GM23338 (cell line): ENCODE data around the gene PDE1A. TPM values are rescaled to one million over a fixed set of nuclear protein-coding genes. Genes with fewer than 3 reads are reported as not detected.

Experiments used
- ATAC-seq: fragments of 200-7000 bp; cut with Tn5 transposase; 3 replicates; pipeline ENCODE4 v1.9.1; 2020
- DNase-seq: peaks from one replicate; pipeline ENCODE4 v3.0.0-alpha.2; 2015; ENCODE audit warnings: low spot score
- H2AFZ ChIP-seq: fragments of 200-600 bp; sonication (generic); 2 replicates; pipeline ENCODE4 v1.8.0; 2016; ENCODE audit warnings: antibody characterized with exemption, mild to moderate bottlenecking, moderate library complexity
- H3F3A ChIP-seq: fragments of 200-600 bp; sonication (generic); replicated peaks from 2 replicates; pipeline ENCODE4 v1.8.0; 2017; ENCODE audit warnings: antibody characterized with exemption, mixed run types, low read depth
- H3K27ac ChIP-seq: fragments of 200-600 bp; sonication (generic); 2 replicates; pipeline ENCODE4 v1.6.1; 2016; ENCODE audit warnings: low read depth
- H3K27me3 ChIP-seq: fragments of 200-600 bp; sonication (generic); 2 replicates; pipeline ENCODE4 v1.8.0; 2016; ENCODE audit warnings: mild to moderate bottlenecking, mixed run types, moderate library complexity; ENCODE audit not compliant: insufficient read depth
- H3K36me3 ChIP-seq: fragments of 200-600 bp; sonication (generic); 2 replicates; pipeline ENCODE4 v1.8.0; 2016; ENCODE audit warnings: mild to moderate bottlenecking; ENCODE audit not compliant: insufficient read depth
- H3K4me1 ChIP-seq: fragments of 200-600 bp; sonication (generic); 2 replicates; pipeline ENCODE4 v1.8.0; 2016; ENCODE audit warnings: mild to moderate bottlenecking, moderate library complexity; ENCODE audit not compliant: insufficient read depth
- H3K4me2 ChIP-seq: fragments of 200-600 bp; sonication (generic); 2 replicates; pipeline ENCODE4 v1.7.1; 2017; ENCODE audit warnings: mixed run types
- H3K4me3 ChIP-seq: fragments of 200-600 bp; sonication (generic); 2 replicates; pipeline ENCODE4 v1.6.1; 2016; ENCODE audit warnings: mixed run types
- H3K79me2 ChIP-seq: fragments of 200-600 bp; sonication (generic); replicated peaks from 2 replicates; pipeline ENCODE4 v1.8.0; 2017; ENCODE audit warnings: mild to moderate bottlenecking; ENCODE audit not compliant: insufficient read depth
- H3K9me2 ChIP-seq: fragments of 200-600 bp; sonication (generic); 2 replicates; pipeline ENCODE4 v1.8.0; 2017; ENCODE audit not compliant: insufficient read depth
- H4K20me1 ChIP-seq: fragments of 200-600 bp; sonication (generic); replicated peaks from 2 replicates; pipeline ENCODE4 v1.8.0; 2017; ENCODE audit warnings: mild to moderate bottlenecking; ENCODE audit not compliant: insufficient read depth
- H3K27ac Mint-ChIP-seq: 2 replicates; pipeline ENCODE4 v1.8.0; 2020; ENCODE audit warnings: inconsistent platforms, mild to moderate bottlenecking, moderate library complexity, mixed read lengths
- H3K27me3 Mint-ChIP-seq: 3 replicates; pipeline ENCODE4 v1.8.0; 2022; ENCODE audit warnings: low read depth, mild to moderate bottlenecking, moderate library complexity, mixed read lengths, inconsistent platforms; ENCODE audit not compliant: insufficient read depth, poor library complexity
- H3K36me3 Mint-ChIP-seq: 3 replicates; pipeline ENCODE4 v1.8.0; 2021; ENCODE audit warnings: low read depth, mild to moderate bottlenecking, inconsistent platforms, moderate library complexity, mixed read lengths
- H3K4me1 Mint-ChIP-seq: 3 replicates; pipeline ENCODE4 v1.8.0; 2020; ENCODE audit warnings: mild to moderate bottlenecking, inconsistent platforms, mixed read lengths
- H3K4me3 Mint-ChIP-seq: 3 replicates; pipeline ENCODE4 v1.8.0; 2021; ENCODE audit warnings: moderate library complexity, mild to moderate bottlenecking, inconsistent platforms, mixed read lengths
- H3K9me3 Mint-ChIP-seq: 3 replicates; pipeline ENCODE4 v1.8.0; 2020; ENCODE audit warnings: moderate library complexity, mild to moderate bottlenecking, inconsistent platforms, mixed read lengths
- CREB1 ChIP-seq: fragments of 250-450 bp; sonication (Bioruptor Pico); IDR thresholded peaks from 2 replicates; pipeline ENCODE4 v1.5.0; 2020; ENCODE audit warnings: low read depth, mild to moderate bottlenecking, moderate library complexity
- EZH2 ChIP-seq: fragments of 200-600 bp; sonication (generic); IDR thresholded peaks from one replicate; pipeline ENCODE4 v1.8.0; 2017; ENCODE audit warnings: antibody characterized with exemption, mild to moderate bottlenecking, low read depth; ENCODE audit not compliant: unreplicated experiment
- polyA plus RNA-seq: library from polyadenylated mRNA; unstranded; fragments of >200 nt; fragmentation: Nextera tagmentation; extraction: Ambion mirVana; gene quantifications from 2 replicates; pipeline ENCODE4 v1.2.1, GENCODE V29; 2016
- total RNA-seq: library from RNA; depleted of rRNA; stranded (reverse); fragments of >200 nt; shearing (Covaris generic); gene quantifications from 2 replicates; pipeline ENCODE4 v1.2.3, GENCODE V29; 2014
- TF ChIP-seq, protein P1 (sequence below): IDR thresholded peaks from one replicate; pipeline ENCODE4 v1.6.1; 2018; ENCODE audit warnings: antibody characterized with exemption; ENCODE audit not compliant: unreplicated experiment
- TF ChIP-seq, protein P2 (sequence below): fragments of 250-450 bp; sonication (Bioruptor Pico); IDR thresholded peaks from 2 replicates; pipeline ENCODE4 v1.5.0; 2020; ENCODE audit warnings: mild to moderate bottlenecking, moderate library complexity

The PDE1A gene
- total and polyA plus RNA-seq, 2 experiments from 2014 or later: 0.28 to 0.31 TPM

DNA sequence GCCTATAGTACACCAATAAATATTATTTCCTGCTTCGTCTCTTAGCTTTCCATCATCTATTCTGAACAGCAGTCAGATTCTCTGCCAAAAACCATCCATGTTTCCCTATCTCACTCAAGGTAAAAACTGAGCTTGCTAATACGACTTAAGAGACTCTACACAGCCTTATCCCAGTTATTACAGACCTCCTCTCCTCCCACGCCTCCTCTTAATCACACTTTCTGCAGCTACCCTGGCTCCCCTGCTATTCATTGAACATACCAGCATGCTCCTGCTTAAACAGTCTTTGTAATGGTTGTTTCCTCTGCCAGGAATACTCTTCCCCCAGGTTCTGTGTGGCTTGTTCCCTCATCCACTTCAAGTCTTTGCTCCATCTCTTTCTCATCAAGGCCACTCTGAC, 81.5 kb downstream of the PDE1A start:
- no peak for DNase-seq
- no peak overlapping the region for H3K4me3 ChIP-seq
- H3K9me2 ChIP-seq: no peaks in the 10 kb centered on the region
- ATAC-seq: no peak; the same call in 2 of the 3 replicates
- Mint-ChIP-seq H3K9me3 (no peaks in the 10 kb centered on the region), H3K27ac (no peak overlapping the region), H3K27me3 (no peaks in the 10 kb centered on the region), H3K4me3 (no peak overlapping the region), H3K36me3 (no peaks in the 10 kb centered on the region), H3K4me1 (no peaks in the 10 kb centered on the region)
- no peaks in the 10 kb centered on the region for H3K4me1 ChIP-seq
- H3K27me3 ChIP-seq: no peaks in the 10 kb centered on the region
- H3K27ac ChIP-seq: no peak overlapping the region
- no peaks in the 10 kb centered on the region for H3K79me2 ChIP-seq
- H3K4me2 ChIP-seq: no peak overlapping the region
- no peaks in the 10 kb centered on the region for H3K36me3 ChIP-seq
- H4K20me1 ChIP-seq: no peaks in the 10 kb centered on the region
- no peak overlapping the region for H2AFZ ChIP-seq
- TF ChIP-seq, protein P1, sequence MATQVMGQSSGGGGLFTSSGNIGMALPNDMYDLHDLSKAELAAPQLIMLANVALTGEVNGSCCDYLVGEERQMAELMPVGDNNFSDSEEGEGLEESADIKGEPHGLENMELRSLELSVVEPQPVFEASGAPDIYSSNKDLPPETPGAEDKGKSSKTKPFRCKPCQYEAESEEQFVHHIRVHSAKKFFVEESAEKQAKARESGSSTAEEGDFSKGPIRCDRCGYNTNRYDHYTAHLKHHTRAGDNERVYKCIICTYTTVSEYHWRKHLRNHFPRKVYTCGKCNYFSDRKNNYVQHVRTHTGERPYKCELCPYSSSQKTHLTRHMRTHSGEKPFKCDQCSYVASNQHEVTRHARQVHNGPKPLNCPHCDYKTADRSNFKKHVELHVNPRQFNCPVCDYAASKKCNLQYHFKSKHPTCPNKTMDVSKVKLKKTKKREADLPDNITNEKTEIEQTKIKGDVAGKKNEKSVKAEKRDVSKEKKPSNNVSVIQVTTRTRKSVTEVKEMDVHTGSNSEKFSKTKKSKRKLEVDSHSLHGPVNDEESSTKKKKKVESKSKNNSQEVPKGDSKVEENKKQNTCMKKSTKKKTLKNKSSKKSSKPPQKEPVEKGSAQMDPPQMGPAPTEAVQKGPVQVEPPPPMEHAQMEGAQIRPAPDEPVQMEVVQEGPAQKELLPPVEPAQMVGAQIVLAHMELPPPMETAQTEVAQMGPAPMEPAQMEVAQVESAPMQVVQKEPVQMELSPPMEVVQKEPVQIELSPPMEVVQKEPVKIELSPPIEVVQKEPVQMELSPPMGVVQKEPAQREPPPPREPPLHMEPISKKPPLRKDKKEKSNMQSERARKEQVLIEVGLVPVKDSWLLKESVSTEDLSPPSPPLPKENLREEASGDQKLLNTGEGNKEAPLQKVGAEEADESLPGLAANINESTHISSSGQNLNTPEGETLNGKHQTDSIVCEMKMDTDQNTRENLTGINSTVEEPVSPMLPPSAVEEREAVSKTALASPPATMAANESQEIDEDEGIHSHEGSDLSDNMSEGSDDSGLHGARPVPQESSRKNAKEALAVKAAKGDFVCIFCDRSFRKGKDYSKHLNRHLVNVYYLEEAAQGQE: no peak
- no peak for TF ChIP-seq EZH2
- TF ChIP-seq, protein P2, sequence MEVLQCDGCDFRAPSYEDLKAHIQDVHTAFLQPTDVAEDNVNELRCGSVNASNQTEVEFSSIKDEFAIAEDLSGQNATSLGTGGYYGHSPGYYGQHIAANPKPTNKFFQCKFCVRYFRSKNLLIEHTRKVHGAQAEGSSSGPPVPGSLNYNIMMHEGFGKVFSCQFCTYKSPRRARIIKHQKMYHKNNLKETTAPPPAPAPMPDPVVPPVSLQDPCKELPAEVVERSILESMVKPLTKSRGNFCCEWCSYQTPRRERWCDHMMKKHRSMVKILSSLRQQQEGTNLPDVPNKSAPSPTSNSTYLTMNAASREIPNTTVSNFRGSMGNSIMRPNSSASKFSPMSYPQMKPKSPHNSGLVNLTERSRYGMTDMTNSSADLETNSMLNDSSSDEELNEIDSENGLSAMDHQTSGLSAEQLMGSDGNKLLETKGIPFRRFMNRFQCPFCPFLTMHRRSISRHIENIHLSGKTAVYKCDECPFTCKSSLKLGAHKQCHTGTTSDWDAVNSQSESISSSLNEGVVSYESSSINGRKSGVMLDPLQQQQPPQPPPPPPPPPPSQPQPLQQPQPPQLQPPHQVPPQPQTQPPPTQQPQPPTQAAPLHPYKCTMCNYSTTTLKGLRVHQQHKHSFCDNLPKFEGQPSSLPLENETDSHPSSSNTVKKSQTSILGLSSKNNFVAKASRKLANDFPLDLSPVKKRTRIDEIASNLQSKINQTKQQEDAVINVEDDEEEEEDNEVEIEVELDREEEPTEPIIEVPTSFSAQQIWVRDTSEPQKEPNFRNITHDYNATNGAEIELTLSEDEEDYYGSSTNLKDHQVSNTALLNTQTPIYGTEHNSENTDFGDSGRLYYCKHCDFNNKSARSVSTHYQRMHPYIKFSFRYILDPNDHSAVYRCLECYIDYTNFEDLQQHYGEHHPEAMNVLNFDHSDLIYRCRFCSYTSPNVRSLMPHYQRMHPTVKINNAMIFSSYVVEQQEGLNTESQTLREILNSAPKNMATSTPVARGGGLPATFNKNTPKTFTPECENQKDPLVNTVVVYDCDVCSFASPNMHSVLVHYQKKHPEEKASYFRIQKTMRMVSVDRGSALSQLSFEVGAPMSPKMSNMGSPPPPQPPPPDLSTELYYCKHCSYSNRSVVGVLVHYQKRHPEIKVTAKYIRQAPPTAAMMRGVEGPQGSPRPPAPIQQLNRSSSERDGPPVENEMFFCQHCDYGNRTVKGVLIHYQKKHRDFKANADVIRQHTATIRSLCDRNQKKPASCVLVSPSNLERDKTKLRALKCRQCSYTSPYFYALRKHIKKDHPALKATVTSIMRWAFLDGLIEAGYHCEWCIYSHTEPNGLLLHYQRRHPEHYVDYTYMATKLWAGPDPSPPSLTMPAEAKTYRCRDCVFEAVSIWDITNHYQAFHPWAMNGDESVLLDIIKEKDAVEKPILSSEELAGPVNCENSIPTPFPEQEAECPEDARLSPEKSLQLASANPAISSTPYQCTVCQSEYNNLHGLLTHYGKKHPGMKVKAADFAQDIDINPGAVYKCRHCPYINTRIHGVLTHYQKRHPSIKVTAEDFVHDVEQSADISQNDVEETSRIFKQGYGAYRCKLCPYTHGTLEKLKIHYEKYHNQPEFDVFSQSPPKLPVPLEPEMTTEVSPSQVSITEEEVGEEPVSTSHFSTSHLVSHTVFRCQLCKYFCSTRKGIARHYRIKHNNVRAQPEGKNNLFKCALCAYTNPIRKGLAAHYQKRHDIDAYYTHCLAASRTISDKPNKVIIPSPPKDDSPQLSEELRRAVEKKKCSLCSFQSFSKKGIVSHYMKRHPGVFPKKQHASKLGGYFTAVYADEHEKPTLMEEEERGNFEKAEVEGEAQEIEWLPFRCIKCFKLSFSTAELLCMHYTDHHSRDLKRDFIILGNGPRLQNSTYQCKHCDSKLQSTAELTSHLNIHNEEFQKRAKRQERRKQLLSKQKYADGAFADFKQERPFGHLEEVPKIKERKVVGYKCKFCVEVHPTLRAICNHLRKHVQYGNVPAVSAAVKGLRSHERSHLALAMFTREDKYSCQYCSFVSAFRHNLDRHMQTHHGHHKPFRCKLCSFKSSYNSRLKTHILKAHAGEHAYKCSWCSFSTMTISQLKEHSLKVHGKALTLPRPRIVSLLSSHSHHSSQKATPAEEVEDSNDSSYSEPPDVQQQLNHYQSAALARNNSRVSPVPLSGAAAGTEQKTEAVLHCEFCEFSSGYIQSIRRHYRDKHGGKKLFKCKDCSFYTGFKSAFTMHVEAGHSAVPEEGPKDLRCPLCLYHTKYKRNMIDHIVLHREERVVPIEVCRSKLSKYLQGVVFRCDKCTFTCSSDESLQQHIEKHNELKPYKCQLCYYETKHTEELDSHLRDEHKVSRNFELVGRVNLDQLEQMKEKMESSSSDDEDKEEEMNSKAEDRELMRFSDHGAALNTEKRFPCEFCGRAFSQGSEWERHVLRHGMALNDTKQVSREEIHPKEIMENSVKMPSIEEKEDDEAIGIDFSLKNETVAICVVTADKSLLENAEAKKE (CRISPR knock-in tag): no peak
- no peak for TF ChIP-seq CREB1 (CRISPR knock-in tag)
- H3F3A ChIP-seq: no peaks in the 10 kb centered on the region
